ENCODE data around the gene RBBP7.

The RBBP7 gene

GRCh38 chrX:16903274-16904022 lies 33.3 kb upstream of the RBBP7 start:
- H3K4me1 ChIP-seq (ENCODE audit: control extremely low read depth in 1 of 4, control insufficient read depth in 4 of 4, insufficient read depth in 4 of 4, low read length in 3 of 4): peaks cover 0 to 12% (median 3%) of the 10 kb centered on the region in 4 experiments

GRCh38 chrX:16897445-16897844 lies 27.3 kb upstream of the RBBP7 start:
- H3K36me3 ChIP-seq (ENCODE audit: control insufficient read depth in 4 of 4, insufficient read depth in 4 of 4, low read length in 3 of 4): no peaks in the 10 kb centered on the region
- DNase-seq: no peak
- 93% methylated on average over 2 of the region's 2 CpGs for WGBS (ENCODE audit: insufficient coverage)
- no peaks in the 10 kb centered on the region for H3K9me3 ChIP-seq (ENCODE audit: control extremely low read depth in 1 of 5, control insufficient read depth in 4 of 5, insufficient read depth in 2 of 5, low read depth in 1 of 5, low read length in 4 of 5)
- no peak overlapping the region for H3K4me3 ChIP-seq (ENCODE audit: control insufficient read depth in 1 of 7, extremely low read depth in 1 of 7, insufficient read depth in 4 of 7, low read depth in 2 of 7, low read length in 6 of 7)
- H3K27ac ChIP-seq (ENCODE audit: insufficient read depth in 1 of 2, low read depth in 1 of 2, low read length in 2 of 2, poor library complexity in 1 of 2, severe bottlenecking in 2 of 2): no peak overlapping the region
- peaks cover 0 to 27% (median 0%) of the 10 kb centered on the region in 5 experiments for H3K27me3 ChIP-seq (replicated peaks in 2 of 5; ENCODE audit: control insufficient read depth in 4 of 5, insufficient read depth in 5 of 5, low read length in 4 of 5)
- H3K4me1 ChIP-seq (ENCODE audit: control extremely low read depth in 1 of 4, control insufficient read depth in 4 of 4, insufficient read depth in 4 of 4, low read length in 3 of 4): peaks cover 0 to 3% (median 0%) of the 10 kb centered on the region in 4 experiments
- ChIA-PET POLR2A (no interaction called here), CTCF (interaction anchor here (0.7 kb wide), 1 partner anchor 14 kb away, joined by 3 read pairs; no protein-coding TSS in a partner anchor)

More at GRCh38 chrX:16903274-16904022, 33.3 kb upstream of the RBBP7 start:
- POLR2A ChIA-PET: no interaction called here
- no CpG with 5 or more reads among the region's 8 CpGs for WGBS (ENCODE audit: insufficient coverage)
- peak; percentile 7 to 79 (median 69) for DNase-seq
- peaks cover 0 to 10% (median 0%) of the 10 kb centered on the region in 5 experiments for H3K27me3 ChIP-seq (replicated peaks in 2 of 5; ENCODE audit: control insufficient read depth in 4 of 5, insufficient read depth in 5 of 5, low read length in 4 of 5)
- CTCF ChIA-PET: interaction anchor here (0.7 to 1.2 kb wide), 6 partner anchors 9 to 20 kb away, joined by 3 to 5 read pairs (median 3); no protein-coding TSS in a partner anchor
- peak overlapping the region in 1 of 7 experiments; percentile 38 for H3K4me3 ChIP-seq (ENCODE audit: control insufficient read depth in 1 of 7, extremely low read depth in 1 of 7, insufficient read depth in 4 of 7, low read depth in 2 of 7, low read length in 6 of 7)
- H3K27ac ChIP-seq (ENCODE audit: insufficient read depth in 1 of 2, low read depth in 1 of 2, low read length in 2 of 2, poor library complexity in 1 of 2, severe bottlenecking in 2 of 2): no peak overlapping the region
- H3K36me3 ChIP-seq (ENCODE audit: control insufficient read depth in 4 of 4, insufficient read depth in 4 of 4, low read length in 3 of 4): no peaks in the 10 kb centered on the region
- no peaks in the 10 kb centered on the region for H3K9me3 ChIP-seq (ENCODE audit: control extremely low read depth in 1 of 5, control insufficient read depth in 4 of 5, insufficient read depth in 2 of 5, low read depth in 1 of 5, low read length in 4 of 5)

- peaks cover 0 to 3% (median 0%) of the 10 kb centered on the region in 4 experiments for H3K4me1 ChIP-seq (ENCODE audit: control extremely low read depth in 1 of 4, control insufficient read depth in 4 of 4, insufficient read depth in 4 of 4, low read length in 3 of 4)
- CTCF ChIA-PET: interaction anchor here (0.9 to 2.8 kb wide), 11 partner anchors 10 to 190 kb away, joined by 3 to 23 read pairs (median 3); no protein-coding TSS in a partner anchor
- H3K36me3 ChIP-seq (ENCODE audit: control insufficient read depth in 4 of 4, insufficient read depth in 4 of 4, low read length in 3 of 4): no peaks in the 10 kb centered on the region
- WGBS (ENCODE audit: insufficient coverage): 13% methylated on average over 5 of the region's 9 CpGs
- no peaks in the 10 kb centered on the region for H3K9me3 ChIP-seq (ENCODE audit: control extremely low read depth in 1 of 5, control insufficient read depth in 4 of 5, insufficient read depth in 2 of 5, low read depth in 1 of 5, low read length in 4 of 5)
- peak overlapping the region in 1 of 7 experiments; percentile 28 for H3K4me3 ChIP-seq (ENCODE audit: control insufficient read depth in 1 of 7, extremely low read depth in 1 of 7, insufficient read depth in 4 of 7, low read depth in 2 of 7, low read length in 6 of 7)
- DNase-seq: peak; percentile 75 to 83 (median 80)
- peaks cover 0 to 27% (median 0%) of the 10 kb centered on the region in 5 experiments for H3K27me3 ChIP-seq (replicated peaks in 2 of 5; ENCODE audit: control insufficient read depth in 4 of 5, insufficient read depth in 5 of 5, low read length in 4 of 5)
- POLR2A ChIA-PET: no interaction called here
- no peak overlapping the region for H3K27ac ChIP-seq (ENCODE audit: insufficient read depth in 1 of 2, low read depth in 1 of 2, low read length in 2 of 2, poor library complexity in 1 of 2, severe bottlenecking in 2 of 2)
Observed at GRCh38 chrX:16892504-16893362, 22.6 kb upstream of the RBBP7 start.

GRCh38 chrX:16885628-16886027 lies 15.5 kb upstream of the RBBP7 start:
- no peak overlapping the region for H3K27ac ChIP-seq (ENCODE audit: insufficient read depth in 1 of 2, low read depth in 1 of 2, low read length in 2 of 2, poor library complexity in 1 of 2, severe bottlenecking in 2 of 2)
- no peaks in the 10 kb centered on the region for H3K9me3 ChIP-seq (ENCODE audit: control extremely low read depth in 1 of 5, control insufficient read depth in 4 of 5, insufficient read depth in 2 of 5, low read depth in 1 of 5, low read length in 4 of 5)
- no peaks in the 10 kb centered on the region for H3K36me3 ChIP-seq (ENCODE audit: control insufficient read depth in 4 of 4, insufficient read depth in 4 of 4, low read length in 3 of 4)
- no CpG with 5 or more reads among the region's 1 CpG for WGBS (ENCODE audit: insufficient coverage)
- ChIA-PET POLR2A (no interaction called here), CTCF (interaction anchor here (1.7 to 7.1 kb wide), 3 partner anchors 59 to 197 kb away, joined by 3 to 80 read pairs (median 8); no protein-coding TSS in a partner anchor)
- no peak for DNase-seq
- peaks cover 0 to 38% (median 0%) of the 10 kb centered on the region in 5 experiments for H3K27me3 ChIP-seq (replicated peaks in 2 of 5; ENCODE audit: control insufficient read depth in 4 of 5, insufficient read depth in 5 of 5, low read length in 4 of 5)
- no peak overlapping the region for H3K4me3 ChIP-seq (ENCODE audit: control insufficient read depth in 1 of 7, extremely low read depth in 1 of 7, insufficient read depth in 4 of 7, low read depth in 2 of 7, low read length in 6 of 7)
- peaks cover 0 to 9% (median 3%) of the 10 kb centered on the region in 4 experiments for H3K4me1 ChIP-seq (ENCODE audit: control extremely low read depth in 1 of 4, control insufficient read depth in 4 of 4, insufficient read depth in 4 of 4, low read length in 3 of 4)

GRCh38 chrX:16883487-16883804 lies 13.3 kb upstream of the RBBP7 start:
- H3K27ac ChIP-seq (ENCODE audit: insufficient read depth in 1 of 2, low read depth in 1 of 2, low read length in 2 of 2, poor library complexity in 1 of 2, severe bottlenecking in 2 of 2): no peak overlapping the region
- ChIA-PET CTCF (interaction anchor here (0.7 to 7.1 kb wide), 19 partner anchors 8 to 199 kb away, joined by 3 to 80 read pairs (median 4); no protein-coding TSS in a partner anchor), POLR2A (interaction anchor here (1.5 kb wide), 1 partner anchor 163 kb away, joined by 6 read pairs; no protein-coding TSS in a partner anchor)
- no peaks in the 10 kb centered on the region for H3K36me3 ChIP-seq (ENCODE audit: control insufficient read depth in 4 of 4, insufficient read depth in 4 of 4, low read length in 3 of 4)
- no peaks in the 10 kb centered on the region for H3K9me3 ChIP-seq (ENCODE audit: control extremely low read depth in 1 of 5, control insufficient read depth in 4 of 5, insufficient read depth in 2 of 5, low read depth in 1 of 5, low read length in 4 of 5)
- WGBS (ENCODE audit: insufficient coverage): no CpG with 5 or more reads among the region's 3 CpGs
- peaks cover 0 to 40% (median 0%) of the 10 kb centered on the region in 5 experiments for H3K27me3 ChIP-seq (replicated peaks in 2 of 5; ENCODE audit: control insufficient read depth in 4 of 5, insufficient read depth in 5 of 5, low read length in 4 of 5)
- peaks cover 0 to 9% (median 3%) of the 10 kb centered on the region in 4 experiments for H3K4me1 ChIP-seq (ENCODE audit: control extremely low read depth in 1 of 4, control insufficient read depth in 4 of 4, insufficient read depth in 4 of 4, low read length in 3 of 4)
- DNase-seq: no peak
- H3K4me3 ChIP-seq (ENCODE audit: control insufficient read depth in 1 of 7, extremely low read depth in 1 of 7, insufficient read depth in 4 of 7, low read depth in 2 of 7, low read length in 6 of 7): peak overlapping the region in 2 of 7 experiments; percentile 83 to 86

- H3K27ac ChIP-seq (ENCODE audit: insufficient read depth in 1 of 2, low read depth in 1 of 2, low read length in 2 of 2, poor library complexity in 1 of 2, severe bottlenecking in 2 of 2): peak overlapping the region; percentile 35 to 59
- 19% methylated on average over 20 of the region's 27 CpGs for WGBS (ENCODE audit: insufficient coverage)
- peaks cover 0 to 9% (median 3%) of the 10 kb centered on the region in 4 experiments for H3K4me1 ChIP-seq (ENCODE audit: control extremely low read depth in 1 of 4, control insufficient read depth in 4 of 4, insufficient read depth in 4 of 4, low read length in 3 of 4)
- no peaks in the 10 kb centered on the region for H3K36me3 ChIP-seq (ENCODE audit: control insufficient read depth in 4 of 4, insufficient read depth in 4 of 4, low read length in 3 of 4)
- ChIA-PET CTCF (interaction anchor here (0.7 to 7.1 kb wide), 22 partner anchors 9 to 200 kb away, joined by 3 to 80 read pairs (median 4); no protein-coding TSS in a partner anchor), POLR2A (interaction anchor here (1.5 kb wide), 1 partner anchor 163 kb away, joined by 6 read pairs; no protein-coding TSS in a partner anchor)
- peaks cover 0 to 41% (median 0%) of the 10 kb centered on the region in 5 experiments for H3K27me3 ChIP-seq (replicated peaks in 2 of 5; ENCODE audit: control insufficient read depth in 4 of 5, insufficient read depth in 5 of 5, low read length in 4 of 5)
- no peaks in the 10 kb centered on the region for H3K9me3 ChIP-seq (ENCODE audit: control extremely low read depth in 1 of 5, control insufficient read depth in 4 of 5, insufficient read depth in 2 of 5, low read depth in 1 of 5, low read length in 4 of 5)
- peak; percentile 72 to 87 (median 83) for DNase-seq
- H3K4me3 ChIP-seq (ENCODE audit: control insufficient read depth in 1 of 7, extremely low read depth in 1 of 7, insufficient read depth in 4 of 7, low read depth in 2 of 7, low read length in 6 of 7): peak overlapping the region; percentile 39 to 86 (median 60)
Observed at GRCh38 chrX:16882702-16883486, 12.7 kb upstream of the RBBP7 start.
